Type B pancreatic cell (in vitro differentiated cells): ENCODE results near the gene SLC22A9. TPM values are rescaled to one million over a fixed set of nuclear protein-coding genes. Genes with fewer than 3 reads are reported as not detected.

ENCODE experiments used
- DNase-seq: peaks from one replicate; pipeline ENCODE4 v3.0.0; 2021; ENCODE audit warnings: mixed read lengths; ENCODE audit not compliant: unreplicated experiment; ENCODE audit errors: extremely low spot score
- H3K27ac Mint-ChIP-seq: 2 replicates; pipeline ENCODE4 v1.8.0; 2021; ENCODE audit warnings: mild to moderate bottlenecking, mixed read lengths
- H3K27me3 Mint-ChIP-seq: 2 replicates; pipeline ENCODE4 v1.8.0; 2021; ENCODE audit warnings: mixed read lengths
- H3K36me3 Mint-ChIP-seq: 2 replicates; pipeline ENCODE4 v1.8.0; 2021; ENCODE audit warnings: mixed read lengths
- H3K4me1 Mint-ChIP-seq: one replicate; pipeline ENCODE4 v1.8.0; 2021; ENCODE audit warnings: mixed read lengths; ENCODE audit not compliant: unreplicated experiment
- H3K4me3 Mint-ChIP-seq: 2 replicates; pipeline ENCODE4 v1.8.0; 2021; ENCODE audit warnings: mild to moderate bottlenecking, mixed read lengths
- H3K9me3 Mint-ChIP-seq: 2 replicates; pipeline ENCODE4 v1.8.0; 2021; ENCODE audit warnings: mixed read lengths
- total RNA-seq: library from RNA; stranded (reverse); gene quantifications from 2 replicates; pipeline ENCODE4 v1.2.1, GENCODE V29; 2021; ENCODE audit warnings: low replicate concordance
- TF ChIP-seq, protein P1 (sequence below): fragments of 200-600 bp; sonication (generic); conservative IDR thresholded peaks from 2 replicates; pipeline ENCODE4 v1.5.0; 2021; ENCODE audit warnings: antibody characterized with exemption, mild to moderate bottlenecking

SLC22A9 gene
- total RNA-seq, 1 donor from 2014 or later = 0.19 TPM

DNA sequence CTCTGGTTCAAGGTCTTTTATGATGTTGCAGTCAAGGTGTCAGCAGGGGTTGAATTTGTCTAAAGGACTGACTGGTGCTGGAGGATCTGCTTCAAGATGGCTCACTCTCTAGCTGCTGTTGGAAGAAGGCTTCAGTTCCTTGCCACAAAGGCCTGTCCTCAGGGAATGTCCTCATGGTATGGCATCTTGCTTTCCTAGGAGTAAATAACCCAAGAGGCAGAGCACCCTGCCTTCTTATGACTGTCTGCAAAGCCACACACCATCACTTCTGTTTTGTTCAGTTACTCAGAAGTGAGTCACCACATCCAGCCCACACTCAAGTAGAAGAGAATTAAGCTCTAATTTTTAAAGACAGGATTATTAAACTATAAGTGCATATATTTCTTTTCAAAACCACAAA is 76.1 kb downstream of the SLC22A9 start:
- no peak for DNase-seq
- no peaks in the 10 kb centered on the region for H3K4me1 Mint-ChIP-seq
- H3K27ac Mint-ChIP-seq = no peak overlapping the region
- H3K9me3 Mint-ChIP-seq = peaks cover 10% of the 10 kb centered on the region
- H3K27me3 Mint-ChIP-seq = peaks cover 4% of the 10 kb centered on the region
- no peak overlapping the region for H3K4me3 Mint-ChIP-seq
- H3K36me3 Mint-ChIP-seq = no peaks in the 10 kb centered on the region
- TF ChIP-seq, protein P1, sequence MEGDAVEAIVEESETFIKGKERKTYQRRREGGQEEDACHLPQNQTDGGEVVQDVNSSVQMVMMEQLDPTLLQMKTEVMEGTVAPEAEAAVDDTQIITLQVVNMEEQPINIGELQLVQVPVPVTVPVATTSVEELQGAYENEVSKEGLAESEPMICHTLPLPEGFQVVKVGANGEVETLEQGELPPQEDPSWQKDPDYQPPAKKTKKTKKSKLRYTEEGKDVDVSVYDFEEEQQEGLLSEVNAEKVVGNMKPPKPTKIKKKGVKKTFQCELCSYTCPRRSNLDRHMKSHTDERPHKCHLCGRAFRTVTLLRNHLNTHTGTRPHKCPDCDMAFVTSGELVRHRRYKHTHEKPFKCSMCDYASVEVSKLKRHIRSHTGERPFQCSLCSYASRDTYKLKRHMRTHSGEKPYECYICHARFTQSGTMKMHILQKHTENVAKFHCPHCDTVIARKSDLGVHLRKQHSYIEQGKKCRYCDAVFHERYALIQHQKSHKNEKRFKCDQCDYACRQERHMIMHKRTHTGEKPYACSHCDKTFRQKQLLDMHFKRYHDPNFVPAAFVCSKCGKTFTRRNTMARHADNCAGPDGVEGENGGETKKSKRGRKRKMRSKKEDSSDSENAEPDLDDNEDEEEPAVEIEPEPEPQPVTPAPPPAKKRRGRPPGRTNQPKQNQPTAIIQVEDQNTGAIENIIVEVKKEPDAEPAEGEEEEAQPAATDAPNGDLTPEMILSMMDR = no peak

DNA sequence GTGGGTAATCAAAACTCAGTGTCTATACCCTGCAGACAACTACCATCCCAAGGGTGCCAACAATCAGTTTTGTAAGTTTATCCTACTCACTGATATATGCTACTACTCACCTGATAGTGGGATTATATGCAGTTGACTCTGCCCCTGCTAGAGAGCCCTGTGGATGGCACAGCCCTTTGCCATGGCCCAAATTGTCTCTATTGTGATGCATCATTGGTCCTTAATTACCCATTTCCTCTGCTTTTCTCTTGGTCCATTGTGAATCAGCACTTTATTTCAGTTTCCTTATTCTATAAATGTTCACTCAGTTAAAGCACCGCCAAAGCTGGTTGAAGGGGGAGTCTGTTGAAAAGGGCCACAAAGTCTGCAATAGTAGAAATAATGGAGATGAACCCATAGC is 79.1 kb downstream of the SLC22A9 start:
- H3K9me3 Mint-ChIP-seq = peaks cover 9% of the 10 kb centered on the region
- TF ChIP-seq, protein P1 = no peak
- no peak overlapping the region for H3K27ac Mint-ChIP-seq
- H3K36me3 Mint-ChIP-seq = no peaks in the 10 kb centered on the region
- no peaks in the 10 kb centered on the region for H3K4me1 Mint-ChIP-seq
- peaks cover 12% of the 10 kb centered on the region for H3K27me3 Mint-ChIP-seq
- DNase-seq = no peak
- no peak overlapping the region for H3K4me3 Mint-ChIP-seq

GRCh38 chr11:63459586-63459985 is 90.0 kb downstream of the SLC22A9 start:
- H3K4me1 Mint-ChIP-seq = no peaks in the 10 kb centered on the region
- H3K27ac Mint-ChIP-seq = no peak overlapping the region
- no peaks in the 10 kb centered on the region for H3K27me3 Mint-ChIP-seq
- no peaks in the 10 kb centered on the region for H3K36me3 Mint-ChIP-seq
- H3K4me3 Mint-ChIP-seq = no peak overlapping the region
- H3K9me3 Mint-ChIP-seq = no peaks in the 10 kb centered on the region
- DNase-seq = no peak
- TF ChIP-seq, protein P1 = no peak

Other genes with a start within 250 kb of the SLC22A9 start
- not detected in 2 replicates for gene SLC22A24, start 225.6 kb upstream of the SLC22A9 start, total RNA-seq
- 0.17 TPM in 1 of 2 replicates, not detected in the other for gene SLC22A25, start 126.2 kb upstream of the SLC22A9 start, total RNA-seq
- gene PLAAT5, start 121.4 kb downstream of the SLC22A9 start, total RNA-seq = 2.0 and 9.9 TPM in 2 replicates
- 0.34 TPM in 1 of 2 replicates, not detected in the other for gene LGALS12, start 136.3 kb downstream of the SLC22A9 start, total RNA-seq
- 131 and 152 TPM in 2 replicates for gene PLAAT4, start 167.0 kb downstream of the SLC22A9 start, total RNA-seq
- 6.0 and 7.8 TPM in 2 replicates for gene PLAAT2, start 193.6 kb downstream of the SLC22A9 start, total RNA-seq
- 55.6 and 65.4 TPM in 2 replicates for gene PLAAT3, start 244.6 kb downstream of the SLC22A9 start, total RNA-seq